HEK293T (cell line): Measurements from ENCODE around the gene CISH.

Experiments used
- CTCF ChIA-PET: fragments of 350-600 bp; formaldehyde crosslinking; extraction: SDS; loops from one replicate; lab custom pipeline; 2021; ENCODE audit warnings: antibody characterized with exemption, inconsistent platforms; lab: Yijun Ruan, JAX
- POLR2A ChIA-PET: fragments of 350-600 bp; formaldehyde crosslinking; extraction: SDS; loops from one replicate; lab custom pipeline; 2020; ENCODE audit warnings: antibody characterized with exemption, inconsistent platforms; lab: Yijun Ruan, JAX
- DNase-seq: peaks from one replicate; pipeline ENCODE4 v3.0.0; 2012; ENCODE audit warnings: mixed read lengths; ENCODE audit errors: extremely low spot score
- ARNT ChIP-seq: fragments of 450-650 bp; IDR thresholded peaks from 2 replicates; pipeline ENCODE4 v1.6.1; 2017; ENCODE audit warnings: mild to moderate bottlenecking
- BHLHE40 ChIP-seq: fragments of 450-650 bp; IDR thresholded peaks from 2 replicates; pipeline ENCODE4 v1.6.1; 2016; ENCODE audit warnings: mild to moderate bottlenecking, moderate library complexity, borderline replicate concordance
- CTBP1 ChIP-seq: fragments of 450-650 bp; IDR thresholded peaks from 2 replicates; pipeline ENCODE4 v1.6.1; 2016; ENCODE audit warnings: borderline replicate concordance
- ELF4 ChIP-seq: fragments of 450-650 bp; IDR thresholded peaks from 2 replicates; pipeline ENCODE4 v1.6.1; 2017; ENCODE audit warnings: antibody characterized with exemption
- FOXA1 ChIP-seq: fragments of 450-650 bp; IDR thresholded peaks from 2 replicates; pipeline ENCODE4 v1.6.1; 2016; ENCODE audit warnings: mild to moderate bottlenecking
- FOXK2 ChIP-seq: fragments of 450-650 bp; IDR thresholded peaks from 2 replicates; pipeline ENCODE4 v1.6.1; 2016; ENCODE audit warnings: mild to moderate bottlenecking
- FOXM1 ChIP-seq: fragments of 450-650 bp; IDR thresholded peaks from 2 replicates; pipeline ENCODE4 v1.6.1; 2017; ENCODE audit warnings: mild to moderate bottlenecking, borderline replicate concordance
- HDGF ChIP-seq: fragments of 450-650 bp; IDR thresholded peaks from 2 replicates; pipeline ENCODE4 v1.6.1; 2017; ENCODE audit warnings: antibody characterized with exemption, borderline replicate concordance
- L3MBTL2 ChIP-seq: fragments of 450-650 bp; conservative IDR thresholded peaks from 2 replicates; pipeline ENCODE4 v1.6.1; 2016; ENCODE audit warnings: mild to moderate bottlenecking
- LEF1 ChIP-seq: fragments of 450-650 bp; IDR thresholded peaks from 2 replicates; pipeline ENCODE4 v1.6.1; 2017; ENCODE audit warnings: mild to moderate bottlenecking, borderline replicate concordance
- NFRKB ChIP-seq: fragments of 450-650 bp; IDR thresholded peaks from 2 replicates; pipeline ENCODE4 v1.6.1; 2016; ENCODE audit warnings: mild to moderate bottlenecking, moderate library complexity
- PKNOX1 ChIP-seq: fragments of 450-650 bp; IDR thresholded peaks from 2 replicates; pipeline ENCODE4 v1.6.1; 2016
- SP1 ChIP-seq: fragments of 450-650 bp; IDR thresholded peaks from 2 replicates; pipeline ENCODE4 v1.6.1; 2017
- SUZ12 ChIP-seq: fragments of 450-650 bp; IDR thresholded peaks from 2 replicates; pipeline ENCODE4 v1.6.1; 2016; ENCODE audit warnings: mild to moderate bottlenecking
- TARDBP ChIP-seq: fragments of 450-650 bp; IDR thresholded peaks from 2 replicates; pipeline ENCODE4 v1.6.1; 2016
- ZNF384 ChIP-seq: fragments of 450-650 bp; IDR thresholded peaks from 2 replicates; pipeline ENCODE4 v1.6.1; 2016

CISH gene

GRCh38 chr3:50612970-50613846, 1.6 kb upstream of the CISH start:
- DNase-seq: no peak
- ChIA-PET POLR2A (interaction anchor here (0.8 to 3.3 kb wide), 3 partner anchors 41 to 276 kb away, joined by 3 to 26 read pairs (median 9); partner anchors contain the start of gene HEMK1), CTCF (interaction anchor here (0.7 to 5.5 kb wide), 7 partner anchors 8 to 173 kb away, joined by 3 to 44 read pairs (median 3); partner anchors contain the start of gene HEMK1)
- TF ChIP-seq FOXM1: no peak
- TF ChIP-seq ARNT: no peak
- no peak for TF ChIP-seq FOXK2
- no peak for TF ChIP-seq HDGF

GRCh38 chr3:50612234-50612882, 784 bp upstream of the CISH start:
- TF ChIP-seq FOXK2 (no peak), HDGF (no peak), ZNF384 (no peak), LEF1 (no peak), NFRKB (no peak), FOXA1 (no peak), ARNT (no peak), ELF4 (no peak), TARDBP (no peak), BHLHE40 (no peak), L3MBTL2 (no peak; the same call in 1 of the 2 replicates), PKNOX1 (no peak), CTBP1 (no peak), SP1 (no peak), FOXM1 (no peak), SUZ12 (no peak)
- DNase-seq: no peak
- CTCF ChIA-PET: interaction anchor here (0.6 to 5.5 kb wide), 8 partner anchors 10 to 1070 kb away, joined by 3 to 44 read pairs (median 3); partner anchors contain the start of gene HEMK1
- POLR2A ChIA-PET: interaction anchor here (0.6 to 3.3 kb wide), 11 partner anchors 20 to 887 kb away, joined by 3 to 26 read pairs (median 3); partner anchors contain the start of genes DCAF1, HEMK1 and NPRL2

GRCh38 chr3:50610992-50611463, 546 bp downstream of the CISH start:
- CTCF ChIA-PET: no interaction called here
- no peak for DNase-seq
- POLR2A ChIA-PET: interaction anchor here (0.9 to 3.3 kb wide), 8 partner anchors 13 to 889 kb away, joined by 3 to 26 read pairs (median 4); partner anchors contain the start of genes DCAF1, HEMK1 and NPRL2
- TF ChIP-seq NFRKB (no peak), CTBP1 (no peak), TARDBP (no peak), L3MBTL2 (no peak), HDGF (no peak), SP1 (no peak), ELF4 (no peak), SUZ12 (no peak), FOXA1 (no peak), ARNT (no peak), FOXM1 (no peak), BHLHE40 (no peak), LEF1 (no peak), FOXK2 (no peak)

DNA sequence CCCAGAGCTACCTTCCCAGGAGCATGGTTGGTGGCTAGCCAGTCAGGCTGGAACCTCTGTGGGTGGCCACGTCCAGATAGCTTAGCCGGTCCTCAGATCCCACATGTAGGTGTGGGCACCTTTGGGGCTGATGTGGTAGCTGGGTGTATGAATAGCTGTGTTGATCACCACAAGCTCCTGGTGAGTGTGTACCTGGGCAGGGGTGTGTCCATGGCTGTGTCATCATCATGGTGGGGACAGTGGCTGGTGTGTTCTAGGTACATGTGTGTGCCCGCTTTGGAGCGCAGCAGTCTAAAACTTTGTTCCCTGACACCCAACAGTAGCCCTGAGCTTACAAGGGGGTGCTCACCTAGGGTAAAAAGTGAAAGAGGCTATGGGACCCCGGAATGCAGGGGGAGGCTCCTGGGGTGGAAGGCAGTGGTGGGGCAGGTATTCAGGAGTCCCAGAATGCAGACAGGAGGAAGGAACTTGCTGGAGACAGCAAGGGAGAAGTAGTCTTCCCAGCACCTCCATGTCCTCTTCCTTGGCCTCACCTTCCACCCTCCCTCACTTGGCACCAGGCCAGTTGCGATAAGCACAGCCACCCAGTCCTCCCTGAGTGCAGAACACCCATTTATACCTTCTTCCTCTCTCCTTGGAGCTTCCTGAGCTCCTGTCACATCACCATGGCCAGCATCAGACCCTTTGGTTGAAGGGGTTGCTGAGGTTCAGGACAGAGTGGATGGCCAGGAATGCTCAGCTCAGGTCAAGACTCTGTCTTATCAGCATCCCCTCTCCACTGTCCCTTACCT, 1.2 kb downstream of the CISH start:
- DNase-seq: no peak
- POLR2A ChIA-PET: interaction anchor here (1.1 to 3.3 kb wide), 5 partner anchors 12 to 273 kb away, joined by 3 to 26 read pairs (median 5); partner anchors contain the start of gene HEMK1
- CTCF ChIA-PET: no interaction called here

More for the DNA sequence above, 1.2 kb downstream of the CISH start:
- TF ChIP-seq FOXK2 (no peak), SUZ12 (no peak), CTBP1 (no peak), PKNOX1 (no peak), BHLHE40 (no peak), HDGF (no peak), ZNF384 (no peak), L3MBTL2 (no peak), LEF1 (no peak), FOXM1 (no peak), FOXA1 (no peak), TARDBP (no peak), SP1 (no peak), NFRKB (no peak), ELF4 (no peak), ARNT (no peak)
